Thyroid gland (tissue), 4 donors: ENCODE results near the gene RNF4. TPM values are rescaled to one million over a fixed set of nuclear protein-coding genes. Genes with fewer than 3 reads are reported as not detected.

Experiments
- DNase-seq, 2 donors: peaks; one replicate each; pipeline ENCODE4 v3.0.0-alpha.2; 2019
- H3K27ac ChIP-seq, 3 donors: fragments of 200-600 bp; sonication (generic); 1 replicate in 2 of 3; 2 replicates in 1 of 3; pipeline ENCODE4 v1.5.1; 2016 to 2019; ENCODE audit warnings: mild to moderate bottlenecking in 1 of 3, moderate library complexity in 1 of 3
- H3K27me3 ChIP-seq: fragments of 200-600 bp; sonication (generic); one replicate; pipeline ENCODE4 v1.5.1; 2019
- H3K36me3 ChIP-seq, 2 donors: fragments of 200-600 bp; sonication (generic); one replicate each; pipeline ENCODE4 v1.5.1; 2016 to 2019
- H3K4me1 ChIP-seq, 2 donors: fragments of 200-600 bp; sonication (generic); one replicate each; pipeline ENCODE4 v1.5.1; 2017 to 2019
- H3K4me3 ChIP-seq, 3 donors: fragments of 200-600 bp; sonication (generic); replicated peaks in 1 of 3; 1 replicate in 2 of 3; 2 replicates in 1 of 3; pipeline ENCODE4 v1.5.1; 2016; ENCODE audit warnings: mild to moderate bottlenecking in 1 of 3
- H3K9me3 ChIP-seq: fragments of 200-600 bp; sonication (generic); one replicate; pipeline ENCODE4 v1.5.1; 2017
- CTCF ChIP-seq, 6 experiments: fragments of 200-600 bp in 3 of 6; fragments of 450-650 bp in 3 of 6; sonication (generic) in 3 of 6; IDR thresholded peaks; one replicate each; pipeline ENCODE4 v1.5.1; 2016 to 2019; ENCODE audit warnings: antibody characterized with exemption in 6 of 6, mild to moderate bottlenecking in 2 of 6, inconsistent platforms in 1 of 6, moderate library complexity in 1 of 6
- POLR2A ChIP-seq, 2 donors: fragments of 450-650 bp; IDR thresholded peaks; one replicate each; pipeline ENCODE4 v1.6.1; 2017; ENCODE audit warnings: antibody characterized with exemption in 2 of 2, mild to moderate bottlenecking in 2 of 2, moderate library complexity in 1 of 2
- WGBS, 2 donors: methylation state at CpG; one replicate each; pipeline ENCODE4 v1.1.5; 2017; 5-methylcytosine and 5-hydroxymethylcytosine counted together
- intact Hi-C: fragments of 100-400 bp; cut with DNase I; formaldehyde crosslinking; loops from one replicate; pipeline ENCODE4 v1.15.1; 2023
- total RNA-seq, 4 donors: library from RNA; depleted of rRNA; stranded (reverse); fragments of >200 nt; gene quantifications; one replicate each; pipeline ENCODE4 v1.2.3, GENCODE V29; 2016

RNF4 gene
- total RNA-seq, 4 donors from 2014 or later = 32.8 to 52.0 (median 43.0) TPM

- Histone ChIP-seq H3K4me3 (no peak overlapping the region), H3K4me1 (peaks cover 36 to 53% of the 10 kb centered on the region in 2 donors), H3K27me3 (no peaks in the 10 kb centered on the region), H3K27ac (no peak overlapping the region), H3K9me3 (no peaks in the 10 kb centered on the region), H3K36me3 (peaks cover 6 to 16% of the 10 kb centered on the region in 2 donors)
- no peak for DNase-seq
- intact Hi-C loops = no loop called here
- WGBS, 2 donors = 92 to 93% methylated on average over 6 of the region's 6 CpGs
- TF ChIP-seq POLR2A (IDR thresholded peaks at IDR 0.05) (no peak), CTCF (IDR thresholded peaks at IDR 0.05) (no peak)
Measured at GRCh38 chr4:2487632-2488031, 18.7 kb downstream of the RNF4 start.

GRCh38 chr4:2489081-2489805 is 20.3 kb downstream of the RNF4 start:
- no peak overlapping the region for H3K27ac ChIP-seq
- peaks cover 26 to 41% of the 10 kb centered on the region in 2 donors for H3K4me1 ChIP-seq
- DNase-seq = no peak
- no peaks in the 10 kb centered on the region for H3K9me3 ChIP-seq
- 89 to 93% methylated on average over 20 of the region's 20 CpGs for WGBS, 2 donors
- intact Hi-C loops = no loop called here
- no peak overlapping the region for H3K4me3 ChIP-seq
- no peaks in the 10 kb centered on the region for H3K27me3 ChIP-seq
- H3K36me3 ChIP-seq = peaks cover 6 to 17% of the 10 kb centered on the region in 2 donors
- no peak for TF ChIP-seq CTCF (IDR thresholded peaks at IDR 0.05)
- TF ChIP-seq POLR2A (IDR thresholded peaks at IDR 0.05) = no peak

GRCh38 chr4:2489841-2490552 is 21.1 kb downstream of the RNF4 start:
- H3K9me3 ChIP-seq = no peaks in the 10 kb centered on the region
- no peaks in the 10 kb centered on the region for H3K27me3 ChIP-seq
- intact Hi-C loops = no loop called here
- no peak for TF ChIP-seq CTCF (IDR thresholded peaks at IDR 0.05)
- TF ChIP-seq POLR2A (IDR thresholded peaks at IDR 0.05) = no peak
- H3K36me3 ChIP-seq = peaks cover 6 to 17% of the 10 kb centered on the region in 2 donors
- H3K4me3 ChIP-seq = no peak overlapping the region
- no peak for DNase-seq
- H3K4me1 ChIP-seq = peaks cover 22 to 37% of the 10 kb centered on the region in 2 donors
- 82 to 86% methylated on average over 9 of the region's 9 CpGs for WGBS, 2 donors
- H3K27ac ChIP-seq = no peak overlapping the region

GRCh38 chr4:2492970-2493369 is 24.1 kb downstream of the RNF4 start:
- intact Hi-C loops = no loop called here
- H3K4me1 ChIP-seq = peaks cover 0 to 18% of the 10 kb centered on the region in 2 donors
- no peak overlapping the region for H3K4me3 ChIP-seq
- 50 to 57% methylated on average over 1 of the region's 1 CpG for WGBS, 2 donors
- H3K27ac ChIP-seq = no peak overlapping the region
- H3K9me3 ChIP-seq = no peaks in the 10 kb centered on the region
- no peaks in the 10 kb centered on the region for H3K27me3 ChIP-seq
- DNase-seq = no peak
- TF ChIP-seq CTCF (IDR thresholded peaks at IDR 0.05) = no peak
- TF ChIP-seq POLR2A (IDR thresholded peaks at IDR 0.05) = no peak
- H3K36me3 ChIP-seq = peaks cover 17 to 25% of the 10 kb centered on the region in 2 donors

GRCh38 chr4:2494992-2495391 is 26.1 kb downstream of the RNF4 start:
- TF ChIP-seq CTCF (IDR thresholded peaks at IDR 0.05) (no peak), POLR2A (IDR thresholded peaks at IDR 0.05) (no peak)
- DNase-seq = no peak
- Histone ChIP-seq H3K27me3 (no peaks in the 10 kb centered on the region), H3K9me3 (no peaks in the 10 kb centered on the region), H3K4me1 (peaks cover 0 to 20% of the 10 kb centered on the region in 2 donors), H3K36me3 (peaks cover 25 to 28% of the 10 kb centered on the region in 2 donors), H3K27ac (peak overlapping the region in 1 of 3 donors; percentile 7), H3K4me3 (no peak overlapping the region)
- intact Hi-C loops = no loop called here
- 79 to 86% methylated on average over 3 of the region's 3 CpGs for WGBS, 2 donors
